Measurements from ENCODE around the gene ZNF496.

The ZNF496 gene

DNA sequence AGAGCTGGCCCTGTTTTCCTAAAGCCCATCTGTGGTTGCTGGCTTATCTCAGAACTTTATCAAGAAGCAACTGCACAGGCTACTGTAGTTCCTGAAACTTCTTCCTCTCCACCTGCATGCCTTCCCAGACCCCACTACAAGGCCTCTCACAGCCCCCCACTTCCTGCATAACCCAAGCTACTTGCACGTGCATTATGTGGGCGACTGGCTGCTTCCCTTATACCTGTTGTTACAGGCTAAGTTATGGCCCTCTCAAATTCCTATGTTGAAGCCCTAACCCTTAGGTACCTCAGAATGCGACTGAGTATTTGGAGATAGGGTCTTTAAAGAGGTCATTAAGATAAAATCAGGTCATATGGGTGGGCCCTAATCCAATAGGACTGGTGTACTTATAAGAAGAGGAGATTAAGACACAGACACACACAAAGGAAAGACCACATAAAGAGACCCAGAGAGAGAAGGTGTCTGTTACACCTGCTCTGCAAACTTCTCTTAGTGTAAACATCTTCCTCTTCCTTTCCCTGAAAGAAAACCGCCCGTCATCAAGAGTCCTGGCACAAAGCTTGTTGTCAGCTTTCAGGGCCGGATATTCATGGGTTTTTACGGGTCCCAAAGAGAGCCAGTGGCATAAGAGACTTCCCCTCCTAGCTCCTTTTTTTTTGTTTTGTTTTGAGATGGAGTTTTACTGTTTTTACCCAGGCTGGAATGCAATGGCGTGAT lies 5.1 kb downstream of the ZNF496 start:
- DNase-seq, result no peak

DNA sequence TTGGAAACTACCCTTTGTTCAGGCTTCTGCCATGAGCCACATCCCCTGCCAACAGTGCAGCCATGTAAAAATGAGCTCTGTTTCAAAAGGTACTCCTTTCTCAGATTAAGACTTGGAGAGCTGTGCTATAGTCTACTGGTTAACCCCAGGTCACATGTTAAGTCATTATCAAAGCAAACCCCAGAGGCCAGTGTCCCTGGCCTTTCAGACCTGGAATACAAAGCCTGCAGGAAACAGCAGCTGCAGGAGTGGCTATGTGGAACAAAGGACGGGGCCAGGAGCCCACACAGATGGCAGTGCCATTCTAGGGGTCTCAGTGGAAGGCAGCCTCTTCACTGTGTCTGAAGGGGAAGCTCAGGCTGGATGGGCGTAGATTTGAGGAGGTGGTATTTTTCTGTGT lies 6.7 kb downstream of the ZNF496 start:
- DNase-seq, result no peak

DNA sequence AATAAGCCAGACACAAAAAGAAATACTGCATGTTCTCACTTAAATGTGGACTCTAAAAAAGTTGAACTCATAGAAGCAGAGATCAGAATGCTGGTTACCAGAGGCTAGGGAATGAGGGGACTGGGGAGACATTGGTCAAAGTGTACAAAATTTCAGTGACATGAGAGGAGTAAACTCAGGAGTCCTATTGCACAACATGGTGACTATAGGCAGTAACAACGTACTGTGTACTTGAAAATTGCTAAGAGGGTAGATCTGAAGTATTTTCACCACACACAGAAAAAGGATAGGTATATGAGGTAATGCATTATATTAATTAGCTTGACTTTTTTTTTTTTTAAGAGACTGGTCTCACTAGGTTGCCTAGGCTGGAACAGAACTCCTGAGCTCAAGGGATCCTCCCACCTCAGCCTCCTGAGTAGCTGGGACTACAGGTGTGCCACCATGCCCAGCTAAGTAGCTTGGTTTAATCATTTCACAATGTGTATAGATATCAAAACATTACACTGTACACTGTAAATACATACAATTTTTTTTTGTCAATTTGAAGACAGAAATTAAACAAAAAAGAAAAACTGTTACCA lies 7.4 kb downstream of the ZNF496 start:
- DNase-seq, result no peak

DNA sequence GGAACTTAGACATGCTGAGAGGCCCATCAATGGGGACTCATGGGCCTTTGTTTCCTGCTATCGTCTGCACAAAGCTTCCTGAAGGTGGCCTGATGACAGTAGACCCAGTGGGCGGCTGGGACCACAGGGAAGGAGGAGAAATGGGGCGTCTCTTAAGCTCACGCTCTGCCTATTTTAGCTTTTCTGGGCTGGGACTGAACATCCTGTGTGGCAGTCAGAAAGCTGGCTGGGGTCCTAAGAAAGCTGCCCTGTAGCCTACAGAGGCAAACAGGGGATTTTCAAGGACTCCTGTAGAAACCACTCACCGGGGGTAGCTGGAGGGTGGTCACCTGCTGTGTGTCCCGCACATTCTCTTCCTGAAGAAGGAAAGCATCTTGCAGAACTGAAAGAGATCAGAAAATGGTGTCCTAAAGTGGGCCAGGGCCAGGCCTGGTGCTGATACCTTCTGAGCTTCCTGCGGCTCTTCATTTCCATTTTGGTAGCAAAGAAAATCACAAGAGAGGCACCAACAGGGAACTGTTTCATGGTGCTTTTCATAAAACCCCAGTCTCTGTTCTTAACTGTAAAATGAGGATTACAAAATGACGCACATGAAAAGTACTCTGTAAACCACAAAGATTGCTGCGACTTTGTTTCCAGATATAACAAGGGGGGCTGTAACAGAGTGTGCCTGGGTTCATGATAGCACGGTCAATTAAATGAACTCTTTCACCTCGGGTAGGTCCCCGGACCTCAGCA lies 8.6 kb downstream of the ZNF496 start:
- DNase-seq, result no peak

DNA sequence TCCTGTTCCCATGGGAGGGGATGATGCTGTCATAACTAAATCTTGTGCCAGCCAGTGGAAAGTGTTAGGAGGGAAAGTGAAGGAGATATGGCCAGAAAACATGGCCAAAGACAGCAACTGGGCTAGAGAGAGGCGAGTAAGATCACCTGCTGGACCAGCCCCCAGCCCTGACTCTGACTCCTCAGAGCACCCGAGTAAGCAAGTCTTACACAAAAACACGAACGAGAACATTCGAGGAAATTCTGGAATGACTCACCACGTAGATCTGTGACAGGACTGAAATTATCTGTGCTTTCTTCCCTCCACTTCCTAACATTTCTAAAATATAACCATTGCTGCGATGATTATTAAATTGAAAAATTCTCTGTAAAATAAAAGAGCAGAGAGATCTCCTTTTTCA lies 9.2 kb downstream of the ZNF496 start:
- DNase-seq, result no peak

DNA sequence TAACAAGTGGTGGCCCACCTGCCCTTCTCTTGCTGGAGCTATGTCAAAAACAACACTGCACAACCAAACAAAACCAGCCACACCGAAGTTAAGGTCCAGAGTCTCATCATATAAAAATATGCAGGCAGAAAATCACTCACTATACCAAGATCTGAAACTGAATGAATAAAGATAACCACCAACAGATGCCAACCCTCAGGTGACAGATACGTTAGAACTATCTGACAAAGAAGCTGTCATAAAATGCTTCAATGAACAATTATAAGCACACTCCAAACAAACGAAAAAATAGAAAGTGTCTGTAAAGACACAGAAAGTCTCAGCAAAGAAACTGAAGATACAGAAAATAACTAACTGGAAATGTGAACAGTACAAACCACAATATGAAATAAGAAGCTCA lies 14.0 kb downstream of the ZNF496 start:
- DNase-seq, result no peak

DNA sequence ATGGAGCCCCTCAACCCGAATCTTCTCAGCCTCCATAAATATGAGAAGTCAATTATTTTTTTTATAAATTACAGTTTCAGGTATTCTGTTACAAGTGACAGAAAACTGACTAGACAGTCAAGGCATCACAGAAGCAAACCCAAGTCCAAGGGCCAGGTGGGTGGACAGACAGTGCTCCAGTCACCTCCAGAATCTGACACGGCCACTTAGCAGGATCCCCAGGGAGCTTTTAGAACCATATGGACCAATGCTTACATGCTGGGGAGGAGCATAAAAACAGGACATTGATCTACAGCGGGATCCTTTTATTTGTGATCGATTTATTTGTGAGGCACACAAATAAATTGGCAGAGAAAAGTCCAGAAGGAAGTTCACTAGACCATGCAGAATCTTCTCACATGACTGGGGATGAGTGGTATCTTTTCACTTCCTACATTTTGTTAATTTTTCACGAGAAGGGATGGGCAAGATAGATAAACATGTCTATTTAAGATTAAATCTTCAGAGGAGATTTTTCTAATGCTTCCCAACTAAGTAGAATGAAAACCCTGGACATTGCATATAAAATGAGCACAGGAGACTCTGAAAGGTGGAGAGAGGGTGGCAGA lies 15.0 kb downstream of the ZNF496 start:
- DNase-seq, result peak; percentile 4

DNA sequence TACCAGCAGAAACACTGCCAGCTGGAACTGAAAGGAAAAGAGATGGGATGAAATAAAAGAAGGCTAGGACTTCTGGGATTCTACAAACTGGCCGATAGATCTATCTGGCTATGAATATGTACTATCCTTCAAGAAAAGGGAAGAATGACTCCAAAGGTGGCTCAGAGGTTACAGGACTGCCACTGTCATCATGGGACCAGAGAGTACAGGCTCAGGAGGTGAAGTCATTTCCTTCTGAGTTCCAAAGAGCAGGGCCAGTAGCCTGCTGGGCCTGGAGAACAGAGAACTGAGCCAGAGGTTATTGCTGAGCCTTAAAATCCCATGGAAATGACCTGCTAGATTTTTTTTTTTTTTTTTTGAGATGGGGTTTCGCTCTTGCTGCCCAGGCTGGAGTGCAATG lies 27.6 kb downstream of the ZNF496 start:
- DNase-seq, result no peak

DNA sequence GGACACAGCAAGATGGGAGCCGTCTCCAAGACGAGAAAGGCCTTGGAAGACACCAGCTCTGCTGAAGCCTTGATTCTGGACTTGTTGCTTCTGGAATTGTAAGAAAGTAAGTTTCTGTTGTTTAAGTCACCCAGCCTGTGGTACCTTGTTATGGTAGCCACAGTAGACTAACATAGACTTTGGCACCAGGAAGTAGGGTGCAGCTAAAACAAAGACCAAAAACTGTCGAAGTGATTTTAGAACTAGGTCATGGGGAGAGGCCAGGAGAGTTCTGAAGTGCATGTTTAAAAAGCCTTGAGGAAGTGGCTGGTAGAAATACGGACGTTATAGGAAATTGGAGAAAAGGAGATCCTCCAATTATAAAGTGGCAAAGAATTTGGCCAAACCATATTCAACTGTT lies 28.5 kb downstream of the ZNF496 start:
- no peak for DNase-seq

DNA sequence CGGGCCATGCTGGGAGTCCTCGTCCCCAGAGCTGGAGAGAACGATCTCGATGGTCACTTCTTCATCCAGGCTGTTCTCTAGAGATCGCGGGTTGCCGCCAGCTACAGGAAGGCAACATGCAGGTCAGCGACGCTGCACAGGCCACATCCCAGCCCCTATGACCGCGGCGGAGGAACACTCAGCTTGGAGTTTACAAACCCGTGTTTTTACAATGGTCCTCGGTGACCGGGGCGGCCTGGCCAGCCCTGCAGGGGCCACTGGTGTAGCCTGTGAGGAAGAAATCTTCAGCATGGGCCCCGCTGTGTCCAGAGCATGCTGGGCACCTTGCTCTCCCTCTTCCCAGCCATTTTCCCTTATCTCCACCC lies 30.5 kb downstream of the ZNF496 start:
- no peak for DNase-seq

DNA sequence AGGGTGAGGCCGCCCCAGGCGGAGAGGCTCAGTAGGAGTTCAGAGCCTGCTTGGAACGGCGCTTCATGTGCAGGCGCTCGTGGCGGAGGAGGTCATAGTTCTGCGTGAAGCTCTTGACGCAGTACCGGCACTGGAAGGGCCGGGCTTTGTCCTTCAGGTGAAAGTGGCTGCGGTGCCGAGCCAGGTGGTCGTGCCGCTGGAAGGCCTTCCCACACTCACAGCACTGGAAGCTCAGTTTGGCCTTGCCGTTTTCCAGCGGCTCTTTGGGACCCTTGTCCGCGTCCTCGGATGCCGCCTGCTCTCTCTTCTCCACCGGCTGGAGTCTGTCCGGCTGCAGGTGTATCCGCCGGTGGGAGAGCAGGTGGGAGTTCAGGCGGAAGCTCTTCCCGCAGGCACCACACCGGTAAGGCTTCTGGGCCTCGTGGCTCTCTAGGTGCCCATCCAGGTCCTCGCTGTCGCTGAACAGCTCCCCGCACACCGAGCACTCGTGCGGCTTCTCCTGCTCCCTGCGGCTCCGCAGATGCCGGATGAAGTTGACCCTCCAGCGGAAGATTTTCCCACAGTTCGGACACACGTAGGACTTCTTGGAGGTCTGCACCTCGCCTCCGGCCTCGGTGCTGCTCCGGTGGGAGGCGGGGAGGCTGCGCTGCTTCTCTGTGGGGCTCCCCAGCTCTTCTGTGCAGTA lies 31.0 kb downstream of the ZNF496 start:
- no peak for DNase-seq

DNA sequence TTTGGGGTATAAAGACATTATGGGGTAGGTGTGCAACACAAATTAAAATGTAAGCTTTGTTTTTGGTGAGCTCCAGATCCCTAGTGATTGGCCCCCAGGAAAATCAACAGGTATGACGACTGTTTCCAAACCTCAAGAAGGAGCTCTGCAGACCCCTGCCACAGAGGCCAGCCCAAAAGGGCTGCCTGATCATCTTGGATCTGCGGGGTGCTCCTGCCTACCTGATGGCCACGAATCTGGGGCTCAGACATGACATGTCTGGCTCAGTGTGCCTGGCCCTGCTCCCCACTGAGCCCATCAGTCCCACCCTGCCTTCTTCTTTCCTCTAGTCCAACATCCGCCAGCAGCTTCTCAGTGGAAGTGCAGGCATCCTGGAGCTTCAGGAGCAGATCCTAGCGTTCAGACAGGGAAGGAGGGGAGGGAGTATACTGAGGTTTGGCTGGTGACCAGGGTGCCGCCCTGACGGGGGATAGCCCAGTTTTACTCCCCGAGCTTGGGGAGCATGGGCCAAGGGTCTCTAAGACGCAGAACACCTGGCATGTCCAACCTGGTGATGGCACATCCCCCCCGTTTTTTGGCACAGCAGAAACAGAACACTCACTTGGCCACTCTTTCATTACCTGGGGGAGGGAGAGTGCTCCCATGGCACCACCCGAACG lies 31.8 kb downstream of the ZNF496 start:
- DNase-seq, result no peak

DNA sequence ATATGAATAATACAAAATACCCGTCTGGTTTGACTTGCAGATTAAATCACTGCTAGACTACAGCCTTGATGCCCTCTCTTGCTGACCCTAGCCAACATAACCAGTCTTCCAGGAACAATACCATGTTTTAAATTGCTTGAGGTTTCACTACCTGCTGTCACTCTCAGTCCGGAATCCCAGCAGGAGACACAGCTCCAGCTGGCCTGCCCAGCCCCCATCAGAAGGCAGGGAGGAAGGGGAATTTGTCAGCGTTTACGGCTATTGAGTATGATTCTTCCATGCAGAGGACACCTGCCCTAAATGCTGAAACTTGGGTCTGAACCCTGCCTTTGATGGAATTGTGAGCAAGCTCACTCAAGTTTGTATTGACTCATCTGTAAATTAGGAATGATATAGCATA lies 33.0 kb downstream of the ZNF496 start:
- no peak for DNase-seq

DNA sequence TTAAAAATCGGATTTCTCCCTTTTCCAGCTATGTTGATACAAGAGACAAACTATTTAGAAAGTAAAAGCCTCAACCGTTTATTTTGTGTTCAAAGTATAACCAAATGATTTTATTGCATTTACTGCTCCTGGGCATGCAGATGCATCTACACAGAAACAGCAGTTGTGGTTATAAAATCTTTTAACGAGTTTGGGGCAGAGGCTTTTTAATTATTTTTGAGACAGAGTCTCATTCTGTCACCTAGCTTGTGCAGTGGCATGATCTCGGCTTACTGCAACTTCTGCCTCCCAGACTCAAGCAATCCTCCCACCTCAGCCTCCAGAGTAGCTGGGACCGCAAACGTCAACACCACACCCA lies 33.6 kb downstream of the ZNF496 start:
- no peak for DNase-seq

DNA sequence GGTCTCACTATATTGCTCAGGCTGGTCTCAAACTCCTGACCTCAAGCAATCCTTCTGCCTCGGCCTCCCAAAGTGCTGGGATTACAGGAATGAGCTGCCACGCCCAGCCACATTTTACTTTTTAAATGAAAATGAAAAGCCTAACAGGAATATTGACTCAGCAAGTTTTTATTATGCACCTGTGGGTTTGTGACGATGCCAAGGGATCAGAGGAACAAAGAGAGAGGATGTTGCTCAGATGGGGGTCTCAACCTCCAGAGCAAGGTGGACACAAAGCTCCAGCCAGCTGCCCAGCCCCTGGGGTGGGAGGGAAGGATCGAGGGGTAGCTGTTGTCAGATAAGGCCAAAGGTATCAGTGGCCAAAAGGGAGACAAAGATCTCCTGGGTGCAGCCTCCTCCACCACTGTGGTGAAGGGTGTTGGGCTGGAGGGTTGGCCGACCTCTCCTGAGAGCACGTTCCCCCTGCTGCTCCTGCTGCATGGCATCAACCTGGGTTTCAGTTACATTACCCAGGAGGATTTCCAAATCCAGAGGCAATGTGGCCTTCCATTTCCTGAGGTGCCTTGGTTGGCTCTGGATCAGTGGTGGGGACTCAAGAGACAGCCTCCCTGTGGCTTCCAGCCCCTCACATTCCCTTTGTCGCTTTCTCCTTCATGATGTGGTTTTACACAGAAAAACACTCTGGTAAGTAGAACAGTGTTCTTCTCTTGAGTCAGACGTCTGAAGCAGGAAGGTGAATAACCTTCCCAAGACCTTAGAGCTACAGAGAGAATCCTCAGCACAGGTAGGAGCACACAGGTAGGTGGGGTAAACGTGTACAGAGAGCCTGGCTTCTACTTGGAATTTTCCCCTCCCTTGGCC lies 34.2 kb downstream of the ZNF496 start:
- DNase-seq, result no peak

DNA sequence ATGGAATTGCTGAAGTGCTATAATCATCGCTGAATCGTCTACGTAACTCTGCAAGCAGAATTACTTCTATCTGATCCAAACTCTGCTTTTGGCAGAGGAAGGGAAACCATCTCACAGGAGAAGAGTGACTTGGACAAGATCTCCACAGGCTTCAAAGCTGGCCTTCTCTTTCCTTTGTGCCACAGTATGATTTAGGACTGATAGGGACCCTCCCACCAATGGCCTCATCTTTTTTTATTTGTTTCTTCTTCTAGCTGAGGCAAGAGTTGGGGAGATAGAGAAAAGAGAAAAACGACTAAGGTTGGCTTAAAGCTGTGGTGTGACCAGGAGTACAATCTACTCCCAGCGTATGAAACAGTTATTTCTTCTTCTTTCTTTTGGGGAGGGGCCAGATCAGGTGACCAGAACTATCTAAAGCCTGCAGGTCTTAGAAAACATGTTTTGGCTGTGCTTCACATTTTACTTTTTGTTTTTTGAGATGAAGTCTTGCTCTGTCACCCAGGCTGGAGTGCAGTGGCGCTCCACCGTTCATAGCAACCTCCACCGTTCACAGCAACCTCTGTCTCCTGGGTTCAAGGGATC lies 35.0 kb downstream of the ZNF496 start:
- DNase-seq, result no peak

DNA sequence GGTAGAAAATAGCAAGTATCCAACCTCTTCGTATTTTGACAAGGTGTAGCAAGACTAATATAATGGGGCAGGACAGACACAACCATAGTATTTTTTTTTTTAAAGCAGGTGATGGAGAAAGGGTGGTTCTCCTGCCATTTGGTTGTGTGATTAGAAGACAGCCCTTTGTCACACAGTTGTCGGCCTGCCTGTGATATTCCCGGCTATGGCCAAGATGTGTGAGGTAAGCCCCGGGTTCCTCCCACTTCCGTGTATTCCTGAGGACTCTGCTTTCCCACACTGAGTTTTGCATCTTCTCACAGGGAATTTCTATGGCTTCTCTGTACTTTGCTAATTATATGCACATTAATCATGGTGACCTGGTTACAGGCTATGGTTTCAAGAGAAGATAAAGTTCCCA lies 35.9 kb downstream of the ZNF496 start:
- DNase-seq, result no peak

DNA sequence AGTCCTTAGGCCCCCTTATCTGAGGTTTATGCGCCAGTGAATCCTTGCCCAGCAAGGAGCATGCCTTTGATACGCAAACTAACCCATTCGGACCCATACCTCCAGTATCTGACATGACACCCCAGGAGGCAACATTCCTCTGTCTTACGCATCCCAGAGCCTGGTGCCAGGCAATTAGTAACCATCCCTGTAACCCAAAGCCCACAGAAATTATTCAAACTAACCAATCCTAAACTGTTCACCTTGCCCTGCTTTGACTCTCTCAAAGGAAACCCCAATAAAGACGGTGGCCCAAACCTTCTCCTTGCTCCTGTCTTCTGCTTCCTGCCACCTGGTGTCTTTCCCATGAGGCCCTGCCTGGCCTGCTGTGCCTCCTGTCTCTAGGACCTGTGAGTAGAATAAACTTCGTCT lies 36.4 kb downstream of the ZNF496 start:
- no peak for DNase-seq

DNA sequence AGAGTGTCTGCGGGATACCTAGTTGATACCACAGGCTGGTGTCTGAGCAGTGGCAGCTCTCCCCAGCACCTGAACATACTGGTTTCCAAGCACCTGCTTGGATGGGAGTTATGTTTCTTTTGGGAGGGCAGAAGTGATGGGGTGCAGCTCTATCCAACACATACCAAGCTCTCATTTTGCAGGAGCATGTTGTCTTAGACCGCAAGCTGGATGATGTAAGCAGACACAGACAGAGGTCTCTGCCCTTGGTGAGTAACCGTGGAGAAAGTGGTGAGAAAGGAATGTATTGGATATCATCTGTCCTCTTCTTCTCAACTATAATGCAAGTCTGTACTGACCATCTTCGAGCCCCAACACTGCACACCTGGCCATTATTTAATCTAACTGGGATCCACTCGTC lies 37.4 kb downstream of the ZNF496 start:
- no peak for DNase-seq

DNA sequence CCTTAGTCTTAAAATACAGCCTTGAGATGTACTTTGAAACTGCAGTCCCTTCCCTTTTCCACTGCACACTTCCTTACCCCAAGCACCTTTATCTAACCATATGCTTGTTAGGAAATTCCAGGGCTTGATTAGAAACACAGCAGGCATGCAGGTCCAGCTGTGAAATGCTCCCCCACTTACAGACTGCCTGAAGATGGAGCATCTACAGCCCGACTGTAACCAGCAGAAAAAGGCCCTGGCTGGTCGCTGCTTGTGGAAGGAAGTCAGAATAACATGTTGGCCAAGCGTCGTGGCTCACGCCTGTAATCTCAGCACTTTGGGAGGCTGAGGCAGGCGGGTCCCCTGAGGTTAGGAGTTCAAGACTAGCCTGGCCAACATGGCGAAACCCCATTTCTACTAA lies 38.6 kb downstream of the ZNF496 start:
- DNase-seq, result no peak

DNA sequence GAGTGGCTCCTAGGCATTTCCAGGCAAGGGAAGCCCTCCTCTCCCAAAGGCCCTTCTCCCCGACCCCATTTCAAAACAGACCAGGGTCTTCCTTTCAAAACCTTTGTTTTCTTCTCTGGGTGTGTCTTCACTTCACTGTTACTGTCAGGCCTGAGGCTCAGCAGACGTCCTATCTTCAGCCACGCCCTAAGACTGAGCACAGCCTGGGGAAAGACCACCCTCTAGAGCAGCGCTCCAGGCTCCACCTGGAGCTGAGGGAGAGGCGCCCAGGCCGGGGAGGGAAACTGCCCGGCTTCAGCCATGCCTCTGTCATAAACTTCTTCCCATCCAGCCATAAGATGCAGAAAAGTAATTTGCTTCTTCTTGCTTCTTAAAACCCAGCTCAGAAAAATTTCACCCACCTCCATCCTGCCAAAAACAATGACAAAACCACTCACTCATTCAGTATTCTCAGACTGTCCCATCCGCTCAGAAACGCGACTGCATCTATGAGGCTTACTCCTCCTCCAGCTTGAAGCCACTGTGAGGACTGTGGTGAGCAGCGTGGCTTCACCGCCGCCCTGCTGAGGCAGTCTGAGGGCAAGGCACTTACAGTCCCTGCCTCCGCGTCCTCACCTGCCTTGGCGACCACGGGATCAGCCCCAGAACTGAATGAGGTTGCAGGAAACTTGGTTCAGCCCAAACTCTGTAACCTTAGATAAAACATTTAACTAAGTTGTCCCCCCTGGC lies 39.7 kb downstream of the ZNF496 start:
- DNase-seq, result no peak

All from MV-4-11 (cell line).